Uterus (tissue), 4 donors: ENCODE measurements around the gene PROP1. TPM values are rescaled to one million over a fixed set of nuclear protein-coding genes. Genes with fewer than 3 reads are reported as not detected.
A peak's percentile ranks its signal among the peaks of the same experiment; 100 is the strongest.
"Not testable (repeated sequence)": the region's sequence is repeated elsewhere in the genome, so short reads cannot be mapped to it uniquely, and the experiment has no call there.

Experiments
- DNase-seq, 2 donors: peaks; one replicate each; pipeline ENCODE4 v3.0.0-alpha.2; 2019 to 2020
- H3K27ac ChIP-seq, 2 donors: fragments of 200-600 bp; sonication (generic); 1 replicate in 1 of 2; 2 replicates in 1 of 2; pipeline ENCODE4 v1.5.1; 2016 to 2018
- H3K27me3 ChIP-seq, 2 donors: fragments of 200-600 bp; sonication (generic); one replicate each; pipeline ENCODE4 v1.5.1; 2018 to 2019; ENCODE audit warnings: control low read depth in 1 of 2
- H3K36me3 ChIP-seq, 2 donors: fragments of 200-600 bp; sonication (generic); one replicate each; pipeline ENCODE4 v1.5.1; 2019; ENCODE audit warnings: control low read depth in 1 of 2
- H3K4me1 ChIP-seq, 2 donors: fragments of 200-600 bp; sonication (generic); one replicate each; pipeline ENCODE4 v1.5.1; 2018 to 2019; ENCODE audit warnings: control low read depth in 1 of 2
- H3K4me3 ChIP-seq, 2 donors: fragments of 200-600 bp; sonication (generic); 1 replicate in 1 of 2; 2 replicates in 1 of 2; pipeline ENCODE4 v1.5.1; 2018 to 2019; ENCODE audit warnings: mild to moderate bottlenecking in 1 of 2
- H3K9me3 ChIP-seq, 2 donors: fragments of 200-600 bp; sonication (generic); one replicate each; pipeline ENCODE4 v1.5.1; 2019; ENCODE audit warnings: control low read depth in 1 of 2
- CTCF ChIP-seq, 4 experiments: fragments of 200-600 bp in 2 of 4; fragments of 450-650 bp in 2 of 4; sonication (generic) in 2 of 4; IDR thresholded peaks; one replicate each; pipeline ENCODE4 v1.5.1; 2016 to 2019; ENCODE audit warnings: antibody characterized with exemption in 4 of 4, mild to moderate bottlenecking in 2 of 4, moderate library complexity in 1 of 4
- POLR2A ChIP-seq, 2 donors: fragments of 450-650 bp; IDR thresholded peaks; one replicate each; pipeline ENCODE4 v1.6.1; 2016; ENCODE audit warnings: antibody characterized with exemption in 2 of 2, mild to moderate bottlenecking in 1 of 2, moderate library complexity in 1 of 2
- intact Hi-C: fragments of 100-400 bp; cut with DNase I; formaldehyde crosslinking; loops from one replicate; pipeline ENCODE4 v1.15.1; 2023; ENCODE audit warnings: low total_unique reads
- total RNA-seq, 4 donors: library from RNA; depleted of rRNA in 3 of 4; stranded (reverse); fragments of >200 nt in 3 of 4; gene quantifications; one replicate each; pipeline versions ENCODE4 v1.1.0 to v1.2.4, GENCODE V29; 2014 to 2023
- donor health status: DM: yes; HTN: yes; CAD: no.

PROP1 gene
- total RNA-seq, 4 donors from 2014 or later = not detected

- intact Hi-C loops = no loop called here
- H3K27ac ChIP-seq = no peak overlapping the region
- DNase-seq = no peak
Measured at GRCh38 chr5:177958696-177959095, 37.3 kb downstream of the PROP1 start.

GRCh38 chr5:177957241-177957640 is 38.8 kb downstream of the PROP1 start:
- H3K27ac ChIP-seq = no peak overlapping the region
- intact Hi-C loops = no loop called here
- H3K9me3 ChIP-seq = no peaks in the 10 kb centered on the region
- no peaks in the 10 kb centered on the region for H3K4me1 ChIP-seq
- no peak overlapping the region for H3K4me3 ChIP-seq
- TF ChIP-seq CTCF (IDR thresholded peaks at IDR 0.05) (no peak), POLR2A (IDR thresholded peaks at IDR 0.05) (no peak)
- DNase-seq = no peak
- no peaks in the 10 kb centered on the region for H3K36me3 ChIP-seq
- no peaks in the 10 kb centered on the region for H3K27me3 ChIP-seq

More at GRCh38 chr5:177958696-177959095, 37.3 kb downstream of the PROP1 start:
- Histone ChIP-seq H3K27me3 (no peaks in the 10 kb centered on the region), H3K36me3 (no peaks in the 10 kb centered on the region), H3K9me3 (no peaks in the 10 kb centered on the region), H3K4me3 (no peak overlapping the region), H3K4me1 (no peaks in the 10 kb centered on the region)
- TF ChIP-seq POLR2A (IDR thresholded peaks at IDR 0.05) = no peak
- no peak for TF ChIP-seq CTCF (IDR thresholded peaks at IDR 0.05)

GRCh38 chr5:177953101-177953500 is 42.9 kb downstream of the PROP1 start:
- H3K36me3 ChIP-seq, H3K27me3 ChIP-seq, intact Hi-C loops, DNase-seq, H3K9me3 ChIP-seq, H3K27ac ChIP-seq, H3K4me3 ChIP-seq, H3K4me1 ChIP-seq: not testable (repeated sequence)

- DNase-seq, intact Hi-C loops: not testable (repeated sequence)
Measured at GRCh38 chr5:177949656-177950055, 46.4 kb downstream of the PROP1 start.

GRCh38 chr5:177949065-177949464 is 47.0 kb downstream of the PROP1 start:
- H3K4me1 ChIP-seq, H3K27ac ChIP-seq, H3K36me3 ChIP-seq, H3K4me3 ChIP-seq, DNase-seq, H3K9me3 ChIP-seq, intact Hi-C loops, H3K27me3 ChIP-seq: not testable (repeated sequence)

More at GRCh38 chr5:177949656-177950055, 46.4 kb downstream of the PROP1 start:
- not testable (repeated sequence) for H3K9me3 ChIP-seq, H3K4me1 ChIP-seq, H3K27ac ChIP-seq, H3K27me3 ChIP-seq, H3K4me3 ChIP-seq, H3K36me3 ChIP-seq

GRCh38 chr5:177947912-177948311 is 48.1 kb downstream of the PROP1 start:
- DNase-seq, intact Hi-C loops, H3K4me3 ChIP-seq, H3K27me3 ChIP-seq, H3K9me3 ChIP-seq, H3K4me1 ChIP-seq, H3K27ac ChIP-seq, H3K36me3 ChIP-seq: not testable (repeated sequence)

- intact Hi-C loops = not testable (repeated sequence)
Measured at GRCh38 chr5:177945601-177946283, 50.3 kb downstream of the PROP1 start.

GRCh38 chr5:177945145-177945544 is 50.9 kb downstream of the PROP1 start:
- H3K27me3 ChIP-seq, H3K4me1 ChIP-seq, intact Hi-C loops, H3K9me3 ChIP-seq, H3K36me3 ChIP-seq, H3K4me3 ChIP-seq, DNase-seq, H3K27ac ChIP-seq: not testable (repeated sequence)

More at GRCh38 chr5:177945601-177946283, 50.3 kb downstream of the PROP1 start:
- H3K27me3 ChIP-seq, H3K4me1 ChIP-seq, H3K9me3 ChIP-seq, H3K27ac ChIP-seq, H3K36me3 ChIP-seq, H3K4me3 ChIP-seq, DNase-seq: not testable (repeated sequence)

GRCh38 chr5:177943805-177944736 is 52.0 kb downstream of the PROP1 start:
- H3K4me1 ChIP-seq, intact Hi-C loops, H3K36me3 ChIP-seq, H3K27me3 ChIP-seq, H3K27ac ChIP-seq, DNase-seq, H3K9me3 ChIP-seq: not testable (repeated sequence)
- peak overlapping the region in 1 of 2 donors; percentile 30 for H3K4me3 ChIP-seq

GRCh38 chr5:177942896-177943295 is 53.1 kb downstream of the PROP1 start:
- intact Hi-C loops = not testable (repeated sequence)

More at GRCh38 chr5:177942896-177943295, 53.1 kb downstream of the PROP1 start:
- not testable (repeated sequence) for H3K27ac ChIP-seq, H3K36me3 ChIP-seq, DNase-seq, H3K4me3 ChIP-seq, H3K9me3 ChIP-seq, H3K27me3 ChIP-seq, H3K4me1 ChIP-seq
